A549 (cell line): ENCODE measurements around the gene IRAG1. TPM values are rescaled to one million over a fixed set of nuclear protein-coding genes. Genes with fewer than 3 reads are reported as not detected.

Experiments used
- ATAC-seq, 2 experiments: fragments of 200-7000 bp in 1 of 2; fragments of >200 bp in 1 of 2; cut with Nextera tagmentation in 1 of 2; cut with Tn5 transposase in 1 of 2; 3 replicates each; pipeline versions ENCODE4 v1.8.0 to v1.9.1; 2018 to 2020; ENCODE audit warnings: mild to moderate bottlenecking in 1 of 2, moderate library complexity in 1 of 2
- CTCF ChIA-PET: fragments of 300-600 bp; sonication (Branson Sonifier 250); formaldehyde crosslinking; extraction: SDS; loops from one replicate; lab custom pipeline; 2021; ENCODE audit warnings: antibody characterized with exemption, inconsistent platforms; lab: Yijun Ruan, JAX
- POLR2A ChIA-PET: fragments of 350-600 bp; formaldehyde crosslinking; extraction: SDS; loops from one replicate; lab custom pipeline; 2021; ENCODE audit warnings: antibody characterized with exemption, inconsistent platforms; lab: Yijun Ruan, JAX
- DNase-seq, 2 experiments: peaks; one replicate each; pipeline versions ENCODE4 v3.0.0 to v3.0.0-alpha.2; 2011 to 2016; ENCODE audit warnings: low read depth in 1 of 2, low spot score in 1 of 2
- FAIRE-seq: peaks from 2 replicates; lab custom pipeline; 2011; peaks lifted over from hg19 to GRCh38; lab: Jason Lieb, UNC
- H3K27ac ChIP-seq, 2 experiments: fragments of >200 bp; sonication (Bioruptor Twin); formaldehyde crosslinking; 3 replicates each; pipeline ENCODE4 v1.5.1; 2016 to 2017
- H3K4me1 ChIP-seq: fragments of >200 bp; sonication (Bioruptor Twin); formaldehyde crosslinking; 3 replicates; pipeline ENCODE4 v1.6.1; 2016
- H3K4me2 ChIP-seq: fragments of >200 bp; sonication (Bioruptor Twin); formaldehyde crosslinking; 3 replicates; pipeline ENCODE4 v1.6.1; 2016
- H3K4me3 ChIP-seq: fragments of >200 bp; sonication (Bioruptor Twin); formaldehyde crosslinking; 3 replicates; pipeline ENCODE4 v1.5.1; 2016
- H3K9me3 ChIP-seq: fragments of >200 bp; sonication (Bioruptor Twin); formaldehyde crosslinking; 3 replicates; pipeline ENCODE4 v1.6.1; 2016
- ATOH8 ChIP-seq: fragments of 250-450 bp; sonication (Bioruptor Pico); IDR thresholded peaks from 2 replicates; pipeline ENCODE4 v1.5.0; 2020; ENCODE audit warnings: low read depth, mild to moderate bottlenecking, moderate library complexity
- BHLHE40 ChIP-seq: IDR thresholded peaks from 2 replicates; pipeline ENCODE4 v1.6.1; 2012; ENCODE audit warnings: low read depth, low read length, inconsistent platforms
- CHD4 ChIP-seq: fragments of 200-600 bp; sonication (generic); IDR thresholded peaks from 2 replicates; pipeline ENCODE4 v1.6.1; 2016; ENCODE audit warnings: antibody characterized with exemption, mild to moderate bottlenecking, borderline replicate concordance
- EP300 ChIP-seq, 2 experiments: fragments of >200 bp; sonication (Bioruptor Twin); formaldehyde crosslinking; IDR thresholded peaks; 2 replicates in 1 of 2; 3 replicates in 1 of 2; pipeline ENCODE4 v1.6.1; 2016 to 2017
- FOSB ChIP-seq: fragments of 250-450 bp; sonication (Bioruptor Pico); IDR thresholded peaks from 2 replicates; pipeline ENCODE4 v1.5.0; 2020; ENCODE audit warnings: mild to moderate bottlenecking, moderate library complexity
- FOXS1 ChIP-seq: fragments of 250-450 bp; sonication (Bioruptor Pico); IDR thresholded peaks from 2 replicates; pipeline ENCODE4 v1.5.0; 2020; ENCODE audit warnings: mild to moderate bottlenecking, moderate library complexity
- HOXA7 ChIP-seq: fragments of 250-450 bp; sonication (Bioruptor Pico); IDR thresholded peaks from 2 replicates; pipeline ENCODE4 v1.5.0; 2020; ENCODE audit warnings: mild to moderate bottlenecking, moderate library complexity
- HOXB13 ChIP-seq: fragments of 250-450 bp; sonication (Bioruptor Pico); IDR thresholded peaks from 2 replicates; pipeline ENCODE4 v1.5.0; 2020; ENCODE audit warnings: low read depth, mild to moderate bottlenecking, moderate library complexity
- HOXB5 ChIP-seq: fragments of 250-450 bp; sonication (Bioruptor Pico); IDR thresholded peaks from 2 replicates; pipeline ENCODE4 v1.5.0; 2020; ENCODE audit warnings: mild to moderate bottlenecking, moderate library complexity
- KDM1A ChIP-seq: fragments of 200-600 bp; sonication (generic); IDR thresholded peaks from 2 replicates; pipeline ENCODE4 v1.6.1; 2016; ENCODE audit warnings: low read depth, mild to moderate bottlenecking
- KDM5A ChIP-seq: fragments of 200-600 bp; sonication (generic); IDR thresholded peaks from 2 replicates; pipeline ENCODE4 v1.6.1; 2016; ENCODE audit warnings: antibody characterized with exemption, mild to moderate bottlenecking
- MAFK ChIP-seq: fragments of 450-650 bp; IDR thresholded peaks from 2 replicates; pipeline ENCODE4 v1.6.1; 2014; ENCODE audit not compliant: partially characterized antibody
- MAX ChIP-seq: IDR thresholded peaks from 2 replicates; pipeline ENCODE4 v1.6.1; 2012
- MAZ ChIP-seq: fragments of 150-350 bp; IDR thresholded peaks from 2 replicates; pipeline ENCODE4 v1.6.1; 2014; ENCODE audit warnings: antibody characterized with exemption, low read depth, low read length, borderline replicate concordance
- NFE2L2 ChIP-seq: fragments of 150-350 bp; conservative IDR thresholded peaks from 2 replicates; pipeline ENCODE4 v1.6.1; 2014; ENCODE audit warnings: low read length
- PBX3 ChIP-seq: IDR thresholded peaks from 2 replicates; pipeline ENCODE4 v1.6.1; 2012
- POLR2A ChIP-seq: IDR thresholded peaks from 2 replicates; pipeline ENCODE4 v1.6.1; 2012; ENCODE audit warnings: mild to moderate bottlenecking, low read length
- POLR2AphosphoS2 ChIP-seq: conservative IDR thresholded peaks from 2 replicates; pipeline ENCODE4 v1.6.1; 2012; ENCODE audit warnings: low read length, improper control_type of control experiment, inconsistent platforms
- RCOR1 ChIP-seq: fragments of 150-350 bp; IDR thresholded peaks from 2 replicates; pipeline ENCODE4 v1.6.1; 2014; ENCODE audit warnings: antibody characterized with exemption, low read length, low read depth
- SMC3 ChIP-seq: fragments of >200 bp; sonication (Bioruptor Twin); formaldehyde crosslinking; IDR thresholded peaks from 3 replicates; pipeline ENCODE4 v1.6.1; 2018; ENCODE audit warnings: inconsistent platforms
- SREBF2 ChIP-seq: fragments of 450-650 bp; IDR thresholded peaks from 2 replicates; pipeline ENCODE4 v1.6.1; 2014; ENCODE audit warnings: mild to moderate bottlenecking, moderate library complexity
- ZFP36 ChIP-seq: fragments of 450-650 bp; IDR thresholded peaks from 2 replicates; pipeline ENCODE4 v1.6.1; 2014; ENCODE audit warnings: borderline replicate concordance; ENCODE audit not compliant: partially characterized antibody
- ZSCAN20 ChIP-seq: fragments of 250-450 bp; sonication (Bioruptor Pico); IDR thresholded peaks from 2 replicates; pipeline ENCODE4 v1.8.0; 2022; ENCODE audit warnings: mild to moderate bottlenecking, moderate library complexity
- WGBS: methylation state at CpG from one replicate; pipeline ENCODE4 v1.1.6; 2017; ENCODE audit errors: missing lambda C conversion rate; 5-methylcytosine and 5-hydroxymethylcytosine counted together
- polyA plus RNA-seq, 4 experiments: library from polyadenylated mRNA; depleted of rRNA in 3 of 4; stranded (reverse); fragments of >200 nt; fragmentation: RNase III in 1 of 4; extraction: RNeasy Plus Mini Kit Qiagen cat#74134 plus additional on column Dnase treatment in 1 of 4; gene quantifications; 2 replicates in 3 of 4; 3 replicates in 1 of 4; pipeline ENCODE4 v1.2.3, GENCODE V29; 2011 to 2017
- TF ChIP-seq, protein P1 (sequence below): fragments of >200 bp; sonication (Bioruptor Twin); formaldehyde crosslinking; IDR thresholded peaks from 3 replicates; pipeline ENCODE4 v1.5.1; 2016
- TF ChIP-seq, protein P2 (sequence below): fragments of 450-650 bp; IDR thresholded peaks from 2 replicates; pipeline ENCODE4 v1.6.1; 2014; ENCODE audit warnings: antibody characterized with exemption

IRAG1 gene
- polyA plus RNA-seq, 2 of the 4 experiments (the other 2 are of a cell fraction): 0.05 TPM; not detected in 1

DNA sequence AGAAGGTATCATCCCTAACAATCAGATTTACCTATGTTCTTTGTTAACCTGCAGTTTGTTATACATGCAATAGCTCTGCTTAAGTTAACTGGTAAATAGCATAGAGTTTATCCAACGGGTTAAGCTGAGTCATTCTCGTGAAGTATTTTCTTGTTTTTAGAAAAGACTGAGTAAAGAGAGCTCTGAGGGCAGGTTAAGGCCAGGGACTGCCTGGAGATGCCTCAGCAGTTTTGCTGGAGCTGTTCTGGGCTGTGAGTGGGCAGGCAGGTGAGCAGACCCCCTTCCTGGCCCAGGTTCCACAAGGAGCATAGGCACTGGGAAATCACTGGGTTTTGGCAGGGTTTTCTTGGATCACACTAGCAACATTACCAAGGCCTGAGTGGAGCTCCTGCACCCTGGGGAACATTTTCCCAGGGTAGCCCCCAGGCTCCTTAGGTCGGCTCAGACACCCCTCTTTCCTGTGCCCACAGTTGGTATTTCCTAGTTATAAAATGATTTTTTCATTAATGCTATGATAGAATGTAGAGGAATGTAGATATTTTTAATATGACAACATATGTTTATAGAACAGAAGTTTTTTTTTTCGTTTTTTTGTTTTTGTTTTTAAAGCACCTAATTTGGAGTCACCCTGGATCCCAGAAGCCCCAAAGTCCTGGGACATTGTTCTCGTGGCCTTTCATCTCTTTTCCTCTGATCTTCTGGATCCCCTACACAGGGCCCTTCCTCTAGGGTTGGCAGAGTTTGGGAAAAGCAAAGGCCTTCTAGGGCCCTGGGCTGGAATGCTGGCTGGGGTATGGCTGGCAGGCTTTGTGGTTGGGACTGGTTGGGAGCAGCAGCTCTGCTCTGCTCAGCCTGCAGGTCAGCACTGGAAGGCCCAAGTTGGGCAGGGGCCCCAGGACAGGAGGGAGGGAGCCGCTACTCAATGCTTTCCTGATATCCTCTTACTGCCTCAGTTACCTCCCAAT, 26.7 kb downstream of the IRAG1 start:
- H3K27ac ChIP-seq: peak overlapping the region; percentile 74 to 82
- FAIRE-seq: peak; percentile 91
- CTCF ChIA-PET: interaction anchor here (0.6 to 2.3 kb wide), 5 partner anchors 12 to 261 kb away, joined by 3 to 11 read pairs (median 3); no protein-coding TSS in a partner anchor

DNA sequence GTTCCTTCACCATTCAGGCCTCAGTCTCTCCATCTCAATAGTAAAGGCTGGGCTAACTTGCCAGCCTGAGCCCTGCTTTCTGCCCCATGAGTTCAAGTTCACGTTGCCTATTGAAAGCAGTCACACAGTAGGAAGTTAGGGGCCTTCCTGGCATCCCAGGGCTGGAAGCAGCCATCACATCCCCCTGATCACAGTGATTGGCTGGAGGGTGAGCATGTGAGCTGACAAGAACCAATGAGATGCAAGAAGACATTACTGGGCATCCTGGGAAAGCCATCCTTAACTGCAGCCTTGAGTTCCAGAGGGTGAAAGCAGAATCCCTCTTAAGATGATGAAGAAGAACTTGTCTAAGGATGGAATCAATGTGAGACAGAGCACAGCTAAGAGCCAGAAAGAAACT, 29.1 kb downstream of the IRAG1 start:
- WGBS: 43% methylated on average over 1 of the region's 1 CpG
- CTCF ChIA-PET: interaction anchor here (1.2 to 2.4 kb wide), 3 partner anchors 9 to 40 kb away, joined by 3 to 15 read pairs (median 4); no protein-coding TSS in a partner anchor
- no peak overlapping the region for H3K4me3 ChIP-seq
- TF ChIP-seq ATOH8 (CRISPR knock-in tag) (no peak), KDM5A (no peak), HOXB13 (no peak), NFE2L2 (no peak), RCOR1 (no peak), SMC3 (no peak), POLR2AphosphoS2 (no peak), CHD4 (no peak), PBX3 (no peak), ZFP36 (no peak), BHLHE40 (no peak), EP300 (IDR thresholded peaks at IDR 0.05) (no peak), FOSB (CRISPR knock-in tag) (no peak), ZSCAN20 (no peak)
- TF ChIP-seq, protein P1, sequence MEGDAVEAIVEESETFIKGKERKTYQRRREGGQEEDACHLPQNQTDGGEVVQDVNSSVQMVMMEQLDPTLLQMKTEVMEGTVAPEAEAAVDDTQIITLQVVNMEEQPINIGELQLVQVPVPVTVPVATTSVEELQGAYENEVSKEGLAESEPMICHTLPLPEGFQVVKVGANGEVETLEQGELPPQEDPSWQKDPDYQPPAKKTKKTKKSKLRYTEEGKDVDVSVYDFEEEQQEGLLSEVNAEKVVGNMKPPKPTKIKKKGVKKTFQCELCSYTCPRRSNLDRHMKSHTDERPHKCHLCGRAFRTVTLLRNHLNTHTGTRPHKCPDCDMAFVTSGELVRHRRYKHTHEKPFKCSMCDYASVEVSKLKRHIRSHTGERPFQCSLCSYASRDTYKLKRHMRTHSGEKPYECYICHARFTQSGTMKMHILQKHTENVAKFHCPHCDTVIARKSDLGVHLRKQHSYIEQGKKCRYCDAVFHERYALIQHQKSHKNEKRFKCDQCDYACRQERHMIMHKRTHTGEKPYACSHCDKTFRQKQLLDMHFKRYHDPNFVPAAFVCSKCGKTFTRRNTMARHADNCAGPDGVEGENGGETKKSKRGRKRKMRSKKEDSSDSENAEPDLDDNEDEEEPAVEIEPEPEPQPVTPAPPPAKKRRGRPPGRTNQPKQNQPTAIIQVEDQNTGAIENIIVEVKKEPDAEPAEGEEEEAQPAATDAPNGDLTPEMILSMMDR: no peak
- H3K9me3 ChIP-seq: no peaks in the 10 kb centered on the region
- H3K4me2 ChIP-seq: no peak overlapping the region
- H3K4me1 ChIP-seq: peaks cover 44% of the 10 kb centered on the region
- FAIRE-seq (no peak), ATAC-seq (no peak), DNase-seq (no peak)
- H3K27ac ChIP-seq: 0 out of 6 replicates have a peak overlapping the region, but pooled peaks of 1 of the 2 experiments have one; percentile 17
- POLR2A ChIA-PET: no interaction called here

More for the DNA sequence above, 26.7 kb downstream of the IRAG1 start:
- ATAC-seq (peak; percentile 38 to 69; a peak in 3 of 6 replicates), DNase-seq (peak in 1 of 2 experiments; percentile 34)
- TF ChIP-seq KDM1A (no peak), SMC3 (no peak), MAX (no peak), MAFK (peak; percentile 73), POLR2A (no peak), NFE2L2 (peak; percentile 33; the same call in 1 of the 2 replicates), SREBF2 (no peak), FOXS1 (no peak), HOXA7 (CRISPR knock-in tag) (no peak), HOXB5 (CRISPR knock-in tag) (no peak), MAZ (no peak)
- TF ChIP-seq, protein P2, sequence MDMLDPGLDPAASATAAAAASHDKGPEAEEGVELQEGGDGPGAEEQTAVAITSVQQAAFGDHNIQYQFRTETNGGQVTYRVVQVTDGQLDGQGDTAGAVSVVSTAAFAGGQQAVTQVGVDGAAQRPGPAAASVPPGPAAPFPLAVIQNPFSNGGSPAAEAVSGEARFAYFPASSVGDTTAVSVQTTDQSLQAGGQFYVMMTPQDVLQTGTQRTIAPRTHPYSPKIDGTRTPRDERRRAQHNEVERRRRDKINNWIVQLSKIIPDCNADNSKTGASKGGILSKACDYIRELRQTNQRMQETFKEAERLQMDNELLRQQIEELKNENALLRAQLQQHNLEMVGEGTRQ: no peak
- POLR2A ChIA-PET: no interaction called here
- Histone ChIP-seq H3K4me1 (peaks cover 36% of the 10 kb centered on the region), H3K9me3 (no peaks in the 10 kb centered on the region), H3K4me2 (peak overlapping the region; percentile 56), H3K4me3 (no peak overlapping the region)
- WGBS: 44% methylated on average over 6 of the region's 6 CpGs
